HG02763 (cell line): ENCODE results near the gene SIK3.

ENCODE experiments used
- ATAC-seq: cut with Tn5 transposase; IDR thresholded peaks from one replicate; pipeline ENCODE4 v1.9.1; 2021; ENCODE audit warnings: mild to moderate bottlenecking, moderate library complexity; ENCODE audit not compliant: unreplicated experiment

The SIK3 gene

DNA sequence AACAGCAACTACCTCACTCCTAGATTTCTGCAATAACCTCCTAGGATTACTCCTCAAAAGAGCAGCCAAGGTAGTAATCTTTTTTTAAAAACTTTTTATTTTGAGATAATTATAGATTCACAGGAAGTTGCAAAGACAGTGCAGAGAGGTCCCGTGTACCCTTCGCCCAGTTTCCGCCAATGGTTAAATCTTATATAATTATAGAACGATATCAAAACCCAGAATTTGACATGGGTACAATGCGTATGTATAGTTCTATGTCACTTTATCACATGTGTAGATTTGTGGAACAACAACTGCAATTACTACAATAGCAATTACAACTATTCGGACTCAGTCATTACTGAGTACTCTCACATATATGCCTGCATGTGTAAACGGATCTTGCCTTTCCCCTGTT lies 166.0 kb downstream of the SIK3 start:
- no peak for ATAC-seq

DNA sequence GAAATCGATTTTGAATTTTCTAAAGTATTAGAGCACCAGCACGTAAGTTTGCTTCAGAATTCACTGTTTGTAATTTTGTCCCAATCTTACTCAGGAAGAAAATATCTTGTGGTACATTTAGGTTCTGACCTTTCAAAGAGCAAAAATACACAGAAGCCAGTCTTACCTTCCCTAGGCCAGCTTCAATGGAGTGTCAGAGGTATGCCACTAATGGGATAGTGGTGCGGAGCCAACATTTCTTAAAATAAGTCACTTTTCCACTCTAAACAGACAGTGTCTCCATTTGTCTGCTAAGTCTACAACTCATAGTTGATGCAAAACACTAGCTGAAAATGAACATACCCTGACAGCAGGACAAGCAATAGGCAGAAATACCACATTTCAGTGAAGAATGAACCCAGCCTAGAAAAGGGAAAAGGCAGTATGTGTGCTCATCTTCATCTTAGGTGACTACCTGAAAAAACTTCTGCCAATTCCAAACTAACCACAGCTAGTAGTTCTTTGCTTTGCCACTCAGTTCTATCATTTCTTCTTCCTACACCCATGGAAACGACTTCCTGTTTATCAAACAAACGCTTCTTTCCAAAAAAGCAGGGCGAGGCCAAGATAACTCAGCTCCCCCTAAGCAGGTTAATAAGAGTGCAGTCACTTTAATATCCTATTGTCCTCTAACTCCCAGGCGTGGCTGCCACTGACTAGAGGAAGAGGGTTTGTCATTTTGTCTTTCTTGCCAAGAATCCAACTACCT lies 166.8 kb downstream of the SIK3 start:
- no peak for ATAC-seq

DNA sequence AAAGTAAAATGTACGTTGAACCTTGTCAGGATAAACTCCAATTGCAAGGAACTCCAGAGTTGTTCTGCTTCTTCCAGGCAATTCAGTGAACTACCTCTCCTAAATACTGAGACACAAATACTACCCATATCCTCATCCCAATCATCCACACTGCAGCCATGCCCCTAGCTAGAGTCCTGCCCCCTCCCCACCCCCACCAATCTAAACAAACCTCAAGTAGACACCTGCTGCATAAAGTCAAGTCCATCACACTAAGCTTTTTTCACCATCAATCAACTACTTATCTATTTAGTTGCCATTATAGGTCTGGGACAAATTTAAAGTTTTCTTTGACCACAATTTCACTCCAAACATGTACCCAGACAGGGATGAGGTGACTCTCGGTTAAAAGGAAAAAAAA lies 167.6 kb downstream of the SIK3 start:
- no peak for ATAC-seq

DNA sequence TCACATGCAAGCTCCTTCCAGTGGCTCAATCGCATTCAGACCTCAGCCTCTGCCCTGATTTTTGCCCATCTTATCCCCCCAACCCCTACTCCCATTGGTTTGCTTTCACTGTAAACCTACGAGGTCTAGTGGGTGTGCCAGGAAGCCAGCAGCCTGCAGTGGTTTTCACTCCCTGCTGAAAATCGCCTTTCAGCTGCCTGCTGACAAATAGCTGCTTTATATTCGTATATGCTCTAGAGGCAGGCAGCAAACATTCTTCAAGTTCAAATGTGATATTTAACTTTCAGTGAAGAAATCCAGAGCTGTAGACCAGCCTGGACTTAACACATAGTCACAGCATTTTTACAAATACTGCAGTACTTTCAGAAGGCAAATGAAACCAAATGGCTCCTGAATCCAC lies 168.1 kb downstream of the SIK3 start:
- ATAC-seq: no peak

DNA sequence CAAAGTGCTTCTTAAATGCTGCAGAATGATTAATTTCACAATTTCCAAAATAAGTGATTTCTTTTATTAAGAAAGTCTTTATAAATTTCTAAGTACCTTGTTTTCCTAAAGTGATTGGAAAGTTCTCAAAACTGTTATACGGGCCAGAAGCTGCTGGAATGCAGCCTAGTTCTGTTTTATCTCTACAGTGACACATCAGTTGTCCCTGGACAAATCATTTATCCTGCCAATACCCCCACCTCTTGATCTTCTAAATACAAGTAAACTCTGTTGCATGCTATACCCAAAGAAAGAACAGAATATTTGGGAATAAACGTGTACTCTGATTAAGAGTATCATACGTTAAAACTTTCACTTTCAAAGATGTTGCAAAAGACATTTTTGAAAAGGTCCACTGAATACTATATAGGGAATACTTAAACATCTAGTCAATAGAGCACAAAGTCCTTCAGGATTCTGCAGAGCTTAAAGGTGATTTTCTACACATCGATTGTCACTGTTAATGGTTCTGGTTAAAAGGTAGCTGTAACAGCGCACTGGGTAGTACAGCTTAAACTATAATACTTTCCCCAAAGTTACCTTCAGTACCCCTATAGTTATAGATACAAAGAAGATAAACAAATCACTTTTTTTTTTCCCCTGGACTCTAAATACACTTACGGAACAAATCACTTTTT lies 168.7 kb downstream of the SIK3 start:
- ATAC-seq: no peak

DNA sequence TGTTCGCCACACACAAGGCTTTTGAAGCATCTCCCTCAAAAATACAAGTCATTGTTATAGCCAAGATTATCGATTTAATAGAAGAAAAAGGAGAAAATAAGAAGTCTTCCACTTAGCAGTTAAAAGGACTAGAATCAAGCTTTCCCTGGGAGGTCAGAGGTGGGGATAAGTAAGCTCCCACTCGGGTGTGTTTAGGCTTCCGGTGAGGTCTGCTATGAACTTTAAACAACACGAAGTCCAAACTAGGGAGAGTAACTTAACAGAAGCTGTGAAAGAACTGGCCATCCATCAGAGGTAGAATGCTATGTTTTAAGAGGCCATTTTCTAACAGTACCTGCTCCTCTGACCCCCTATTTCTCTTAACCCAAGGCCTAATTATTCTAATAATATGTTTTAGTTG lies 169.4 kb downstream of the SIK3 start:
- ATAC-seq: no peak

DNA sequence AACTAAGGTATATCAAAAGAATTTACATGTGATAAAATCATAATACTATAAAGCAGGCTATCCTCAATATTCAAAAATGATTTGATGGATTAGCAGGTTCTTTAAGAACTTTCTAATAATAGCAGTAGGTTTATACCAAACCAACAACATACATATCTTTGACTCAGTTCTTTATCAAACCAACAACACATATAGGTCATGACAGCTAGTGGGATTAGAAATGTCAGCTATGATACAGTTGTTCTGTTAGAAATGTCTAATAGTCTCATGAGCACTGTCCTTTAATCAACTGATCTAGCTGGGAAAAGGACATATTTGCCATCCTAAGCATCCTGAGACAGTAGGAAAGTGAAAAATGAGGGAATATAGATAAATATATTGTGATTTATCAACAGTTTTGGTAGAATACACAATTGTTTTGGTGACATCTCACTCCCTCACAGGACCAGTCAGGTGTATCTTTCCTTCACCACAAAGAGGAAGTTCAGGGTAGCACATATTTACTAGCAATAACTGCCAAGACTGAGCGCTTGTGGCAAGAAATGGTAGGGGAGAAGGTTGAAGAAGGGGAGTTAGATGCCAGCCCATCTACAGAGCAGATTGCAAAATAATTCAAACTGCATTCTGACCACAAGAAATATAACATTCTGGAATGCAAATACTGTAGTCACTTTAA lies 170.0 kb downstream of the SIK3 start:
- peak; percentile 59 for ATAC-seq

DNA sequence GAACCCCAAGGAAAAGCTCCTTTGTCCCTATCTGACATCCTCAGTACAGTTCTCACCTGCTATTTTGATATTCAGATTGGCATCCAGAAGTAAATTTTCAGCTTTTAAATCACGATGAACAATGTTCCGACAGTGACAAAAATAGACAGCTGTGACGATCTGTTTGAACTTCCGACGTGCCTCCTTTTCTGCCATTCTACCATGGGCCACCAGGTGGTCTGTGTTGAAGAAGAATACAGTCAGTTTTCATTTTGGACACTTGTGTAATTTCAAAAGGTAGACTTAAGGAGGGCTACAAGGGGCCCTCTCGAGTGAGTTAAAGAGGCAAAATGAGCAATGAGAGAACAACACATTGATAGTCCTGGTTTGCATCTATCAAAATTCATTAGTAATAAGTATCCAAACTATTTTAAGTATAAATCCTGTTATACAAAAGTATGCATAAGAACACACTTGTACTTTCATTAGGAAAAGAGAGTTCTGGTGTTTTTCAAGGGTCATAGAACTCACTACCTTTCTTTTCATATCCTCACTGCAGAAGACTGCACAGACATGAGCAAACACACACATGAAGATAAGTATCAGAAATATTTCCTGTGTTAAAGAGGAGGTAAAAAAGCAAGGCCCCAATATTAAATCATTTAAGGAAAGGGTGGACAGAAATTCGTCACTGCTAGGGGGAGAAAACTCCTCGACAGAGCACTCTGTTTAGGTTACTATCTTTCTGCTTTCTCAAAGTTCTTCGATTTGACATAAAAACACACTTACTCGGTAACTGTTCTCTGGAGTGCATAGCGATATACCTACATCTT lies 170.9 kb downstream of the SIK3 start:
- no peak for ATAC-seq

DNA sequence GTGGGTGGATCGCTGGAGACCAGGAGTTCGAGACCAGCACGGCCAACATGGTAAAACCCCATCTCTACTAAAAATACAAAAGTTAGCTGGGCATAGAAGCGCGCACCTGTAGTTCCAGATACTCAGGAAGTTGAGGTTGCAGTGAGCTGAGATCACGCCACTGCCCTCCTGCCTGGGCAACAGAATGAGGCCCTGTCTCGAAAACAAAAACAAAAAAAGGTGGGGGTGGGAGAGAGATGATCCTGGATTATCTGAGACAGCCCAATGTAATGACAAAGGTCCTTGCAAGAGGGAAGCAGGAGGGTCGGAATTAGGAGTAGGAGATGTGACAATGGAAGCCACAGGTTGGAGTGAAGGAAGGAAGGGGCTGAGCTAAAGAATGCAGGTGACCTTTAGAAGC lies 173.2 kb downstream of the SIK3 start:
- ATAC-seq: no peak

DNA sequence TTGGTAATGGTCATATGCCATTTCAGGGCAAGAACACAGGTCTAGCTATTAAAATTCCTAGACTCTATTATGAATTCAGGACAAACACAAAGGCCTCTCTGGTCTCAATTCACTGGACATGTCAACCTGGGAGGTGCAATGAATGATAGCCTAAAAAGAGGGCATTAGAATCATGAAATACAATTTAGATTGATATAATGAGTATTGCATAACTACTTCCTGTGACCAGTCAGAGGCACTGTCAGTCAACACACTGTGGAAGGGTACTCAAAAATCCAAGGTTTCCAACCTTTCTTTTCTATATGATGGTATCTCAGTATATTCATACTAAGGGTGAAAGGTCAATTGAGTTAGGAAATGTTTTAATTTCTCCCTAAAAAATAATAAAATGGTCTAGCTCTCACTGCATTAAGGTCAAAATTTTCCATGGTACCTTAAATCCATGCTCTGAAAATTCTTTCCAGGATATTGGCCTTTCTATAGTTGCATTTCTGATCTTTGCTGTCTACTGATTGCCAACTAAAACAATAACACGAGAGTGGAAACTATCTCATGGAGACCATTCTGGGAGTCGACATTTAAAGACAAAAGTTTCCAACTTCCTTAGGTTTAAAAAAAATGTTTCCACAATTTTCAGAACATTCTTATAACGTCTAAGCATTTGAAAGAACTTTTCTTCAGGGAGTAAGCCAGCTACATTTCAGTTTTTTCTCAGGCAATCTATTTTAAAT lies 179.1 kb downstream of the SIK3 start:
- no peak for ATAC-seq

DNA sequence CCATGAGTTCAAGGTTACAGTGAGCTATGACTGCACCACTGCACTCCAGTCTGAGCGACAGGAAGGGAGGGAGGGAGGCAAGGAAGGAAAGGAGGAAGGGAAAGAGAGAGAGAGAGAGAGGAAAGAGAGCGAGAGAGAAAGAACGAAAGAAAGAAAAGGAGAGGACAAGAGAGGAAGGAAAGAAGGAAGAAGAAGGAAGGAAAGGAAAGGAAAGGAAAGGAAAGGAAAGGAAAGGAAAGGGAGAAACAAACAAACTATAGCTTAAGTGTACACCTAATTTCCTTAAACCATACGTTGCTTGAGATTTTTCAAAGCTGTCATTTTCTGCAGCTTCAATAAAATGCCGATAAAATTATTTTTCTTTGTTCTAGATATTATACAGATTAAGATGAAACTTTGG lies 180.6 kb downstream of the SIK3 start:
- ATAC-seq: no peak

DNA sequence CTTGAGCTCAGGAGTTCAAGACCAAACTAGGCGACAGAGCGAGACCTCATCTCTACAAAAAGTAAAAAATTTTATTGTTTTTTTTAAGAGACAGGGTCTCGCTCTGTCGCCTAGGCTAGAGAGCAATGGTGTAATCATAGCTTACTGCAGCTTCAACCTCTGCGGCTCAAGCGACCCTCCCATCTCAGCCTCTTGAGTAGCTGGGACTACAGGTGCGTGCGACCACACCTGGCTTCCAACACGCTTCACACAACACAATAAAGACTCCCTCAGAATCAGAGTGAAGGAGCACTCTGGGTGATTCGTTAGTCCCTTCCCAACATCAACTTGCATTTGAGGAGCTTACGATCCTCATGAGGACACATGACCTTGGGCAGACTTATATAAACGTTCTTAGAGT lies 181.3 kb downstream of the SIK3 start:
- ATAC-seq: no peak

DNA sequence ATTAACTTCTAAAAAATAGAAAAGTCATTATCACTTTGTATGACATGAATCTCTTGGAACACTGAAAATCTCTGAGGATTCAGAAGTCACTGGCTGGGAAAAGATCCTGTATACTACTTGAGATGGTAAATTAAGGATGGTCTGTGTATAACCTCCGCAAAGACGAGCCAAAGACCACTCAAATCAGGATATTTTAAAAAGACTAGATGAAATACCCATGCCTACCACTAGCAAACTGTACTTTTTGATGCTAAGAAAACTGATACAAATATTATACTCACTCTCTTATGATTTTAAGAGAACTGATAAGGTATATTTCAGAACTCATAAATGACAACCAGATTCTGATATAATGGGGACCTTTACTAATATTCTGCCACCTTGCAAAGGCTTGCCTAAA lies 182.2 kb downstream of the SIK3 start:
- no peak for ATAC-seq

DNA sequence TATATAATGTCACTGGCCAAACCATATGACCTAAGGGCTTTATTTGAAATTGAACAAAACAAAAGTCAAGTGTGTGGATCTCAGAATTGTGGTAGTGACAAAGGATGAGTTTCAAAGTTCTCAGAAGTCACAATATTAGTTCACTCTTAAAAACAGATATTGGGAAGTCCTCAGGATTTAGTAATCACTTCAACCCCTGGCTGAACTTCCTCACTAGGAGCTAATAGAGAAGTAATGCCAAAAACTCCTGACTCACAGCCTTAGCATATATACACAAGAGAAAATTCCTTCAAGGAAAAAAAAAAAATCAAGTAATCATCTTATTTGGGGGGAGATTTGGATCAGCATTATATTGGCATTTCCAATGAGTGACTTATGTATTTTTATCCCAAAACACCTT lies 185.2 kb downstream of the SIK3 start:
- no peak for ATAC-seq

DNA sequence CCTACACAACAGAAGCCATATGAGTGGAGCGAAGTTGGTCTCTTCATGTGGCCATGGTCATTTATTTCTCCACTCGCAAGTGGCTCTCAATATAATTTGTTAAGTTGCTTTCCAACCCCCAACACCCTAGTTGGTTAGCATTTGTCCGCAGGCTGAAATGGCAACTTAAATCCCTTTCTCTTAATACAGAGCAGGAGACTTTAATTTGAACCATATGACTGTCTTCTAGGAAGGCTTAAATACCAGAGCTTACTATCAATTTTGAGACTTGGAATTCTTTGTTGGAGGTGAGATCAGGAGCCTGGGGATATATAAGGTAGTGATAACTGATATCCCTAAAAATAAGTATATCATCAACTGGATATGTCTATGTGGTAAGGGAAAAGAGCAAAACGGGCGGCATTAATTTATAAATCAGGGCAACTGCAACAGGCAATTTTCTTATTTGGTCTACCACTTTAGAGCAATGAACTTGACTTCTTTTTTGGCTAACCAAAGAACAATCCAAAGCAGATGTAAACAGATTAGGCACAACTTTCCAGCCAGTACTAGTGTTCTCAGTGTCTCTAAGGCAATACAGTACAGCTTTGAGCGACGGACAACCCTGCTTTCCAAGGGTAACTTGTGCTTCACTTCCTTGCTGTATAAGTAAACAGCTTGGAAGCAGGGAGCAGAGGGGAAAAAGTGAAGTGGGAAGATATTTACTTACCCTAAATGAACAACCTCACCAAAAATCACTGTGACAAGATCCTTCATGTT lies 186.1 kb downstream of the SIK3 start:
- ATAC-seq: no peak

DNA sequence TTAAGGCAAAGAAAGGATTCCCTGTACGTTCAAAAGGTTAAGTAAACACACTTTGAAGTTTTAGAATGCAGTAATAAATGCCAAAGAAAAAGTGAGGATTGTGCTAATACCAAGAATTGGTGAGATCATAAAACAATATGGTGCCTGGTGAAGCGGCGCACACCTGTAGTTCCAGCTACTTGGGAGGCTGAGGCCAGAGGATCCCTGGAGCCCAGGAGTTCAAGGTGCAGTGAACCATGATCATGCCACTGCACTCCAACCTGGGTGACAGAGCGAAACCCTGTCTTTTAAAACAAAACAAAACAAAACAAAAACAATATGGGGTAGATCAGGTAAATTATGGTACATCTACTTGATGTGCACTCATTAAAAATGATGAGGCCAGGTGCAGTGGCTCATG lies 187.4 kb downstream of the SIK3 start:
- ATAC-seq: no peak

DNA sequence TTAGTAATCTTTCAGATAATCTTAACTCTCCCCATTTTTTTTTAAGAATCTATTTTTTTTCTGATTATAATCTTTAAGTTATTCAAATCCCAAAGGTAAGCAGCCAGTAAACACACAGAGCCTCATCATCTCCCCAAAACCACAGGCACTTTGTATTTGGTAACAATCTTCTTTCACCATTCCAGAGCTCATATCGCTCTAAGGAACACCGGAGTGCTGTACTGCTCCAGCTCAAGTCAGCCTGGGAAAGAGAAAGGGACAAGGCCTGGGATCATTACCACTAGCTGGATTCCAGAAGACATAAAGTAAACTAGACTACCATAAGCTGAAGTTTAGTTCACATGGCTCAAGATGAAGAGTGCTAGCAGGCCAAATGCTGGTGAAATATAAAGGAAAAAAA lies 187.8 kb downstream of the SIK3 start:
- no peak for ATAC-seq

DNA sequence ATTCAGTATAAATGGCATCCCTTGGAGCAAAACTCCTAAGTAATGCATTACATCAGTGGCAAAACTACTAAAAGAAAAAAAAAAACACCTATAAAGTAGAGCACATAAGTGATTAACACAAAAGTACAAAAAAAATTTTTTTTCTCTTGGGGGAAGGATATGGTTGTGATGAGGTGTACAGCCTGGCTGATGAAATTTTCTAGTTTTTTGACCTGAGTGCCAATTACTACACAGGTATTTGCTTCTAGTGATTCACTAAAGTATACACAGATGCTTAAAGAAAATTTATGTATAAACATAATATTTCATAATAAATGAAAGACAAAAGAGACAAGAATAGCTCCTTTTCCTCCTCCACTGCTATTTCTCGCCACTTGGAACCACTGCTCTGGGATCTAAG lies 189.0 kb downstream of the SIK3 start:
- no peak for ATAC-seq

DNA sequence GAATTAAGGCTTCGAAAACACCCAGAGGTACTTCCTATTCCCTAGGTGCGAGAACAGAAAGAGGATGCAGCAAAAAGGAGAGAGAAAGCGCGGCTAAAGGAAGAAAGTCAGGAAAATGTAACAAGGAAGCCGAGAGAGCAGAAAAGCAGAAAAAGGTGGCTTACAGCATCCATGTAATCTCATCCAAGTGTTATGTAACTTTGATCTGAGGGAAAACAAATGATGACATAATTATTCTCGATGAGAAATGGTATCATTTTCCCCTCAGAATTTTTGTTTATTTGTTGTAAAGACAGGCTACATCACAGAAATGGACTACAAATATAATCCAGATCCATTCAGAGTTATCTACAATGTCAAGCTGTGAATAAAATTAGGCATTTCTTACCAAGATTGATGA lies 191.7 kb downstream of the SIK3 start:
- no peak for ATAC-seq

DNA sequence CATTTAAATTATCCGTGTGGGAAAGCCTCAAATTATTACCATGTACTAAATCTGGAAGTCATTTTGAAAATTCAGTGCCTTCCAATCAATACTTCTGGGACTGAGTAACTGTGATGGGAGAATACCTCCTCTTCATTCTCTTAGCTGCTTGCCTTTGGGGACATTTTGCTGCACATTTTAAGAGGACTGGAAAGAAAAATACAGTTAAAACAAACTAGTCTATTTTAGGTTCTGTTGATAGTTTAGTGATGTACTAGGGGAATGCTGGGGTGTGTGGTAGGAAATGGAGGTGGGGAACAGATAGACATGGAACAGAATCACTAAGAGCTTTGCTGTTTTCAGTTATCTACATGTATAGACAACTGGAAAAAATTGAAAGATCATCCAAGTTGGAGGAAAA lies 195.1 kb downstream of the SIK3 start:
- ATAC-seq: no peak
